Astrocyte (in vitro differentiated cells and primary cell): ENCODE data around the gene TMEM219. TPM values are rescaled to one million over a fixed set of nuclear protein-coding genes. Genes with fewer than 3 reads are reported as not detected.

Experiments
- DNase-seq: peaks from one replicate; pipeline ENCODE4 v3.0.0-alpha.2; 2010; ENCODE audit warnings: low read depth
- FAIRE-seq: peaks from 2 replicates; lab custom pipeline; 2011; peaks lifted over from hg19 to GRCh38; lab: Jason Lieb, UNC
- H2AFZ ChIP-seq: 2 replicates; pipeline ENCODE4 v1.6.0; 2012; ENCODE audit warnings: low read depth, low read length, inconsistent platforms
- H3K27ac ChIP-seq: 2 replicates; pipeline ENCODE4 v1.5.1; 2011; ENCODE audit warnings: low read depth, low read length, inconsistent platforms
- H3K27me3 ChIP-seq: 2 replicates; pipeline ENCODE4 v1.6.0; 2011; ENCODE audit warnings: low read length, inconsistent platforms; ENCODE audit not compliant: insufficient read depth
- H3K36me3 ChIP-seq: 2 replicates; pipeline ENCODE4 v1.5.1; 2011; ENCODE audit warnings: low read length, inconsistent platforms; ENCODE audit not compliant: insufficient read depth
- H3K4me1 ChIP-seq: 2 replicates; pipeline ENCODE4 v1.5.1; 2011; ENCODE audit warnings: low read length, inconsistent platforms; ENCODE audit not compliant: insufficient read depth
- H3K4me2 ChIP-seq: 2 replicates; pipeline ENCODE4 v1.6.0; 2012; ENCODE audit warnings: low read length, inconsistent platforms
- H3K4me3 ChIP-seq: 2 replicates; pipeline ENCODE4 v1.5.1; 2011; ENCODE audit warnings: low read depth, mild to moderate bottlenecking, low read length, inconsistent platforms; ENCODE audit not compliant: insufficient read depth
- H3K79me2 ChIP-seq: 2 replicates; pipeline ENCODE4 v1.6.0; 2012; ENCODE audit warnings: mild to moderate bottlenecking, low read length, inconsistent platforms; ENCODE audit not compliant: insufficient read depth
- H3K9ac ChIP-seq: 2 replicates; pipeline ENCODE4 v1.6.0; 2012; ENCODE audit warnings: mild to moderate bottlenecking, low read length, inconsistent platforms
- H3K9me3 ChIP-seq: 2 replicates; pipeline ENCODE4 v1.5.1; 2012; ENCODE audit warnings: low read depth, mild to moderate bottlenecking, low read length, inconsistent platforms; ENCODE audit not compliant: insufficient read depth
- H4K20me1 ChIP-seq: 2 replicates; pipeline ENCODE4 v1.6.0; 2012; ENCODE audit warnings: low read length, inconsistent platforms; ENCODE audit not compliant: insufficient read depth
- H3K27ac Mint-ChIP-seq: one replicate; pipeline ENCODE4 v1.8.0; 2021; ENCODE audit warnings: mild to moderate bottlenecking, mixed read lengths; ENCODE audit not compliant: unreplicated experiment
- H3K27me3 Mint-ChIP-seq: one replicate; pipeline ENCODE4 v1.8.0; 2021; ENCODE audit warnings: low read depth, mixed read lengths; ENCODE audit not compliant: unreplicated experiment
- H3K36me3 Mint-ChIP-seq: one replicate; pipeline ENCODE4 v1.8.0; 2021; ENCODE audit warnings: low read depth, mixed read lengths; ENCODE audit not compliant: unreplicated experiment
- H3K4me1 Mint-ChIP-seq: one replicate; pipeline ENCODE4 v1.8.0; 2021; ENCODE audit warnings: low read depth, mixed read lengths; ENCODE audit not compliant: unreplicated experiment
- H3K4me3 Mint-ChIP-seq: one replicate; pipeline ENCODE4 v1.8.0; 2021; ENCODE audit warnings: mild to moderate bottlenecking, moderate library complexity, mixed read lengths; ENCODE audit not compliant: unreplicated experiment
- H3K9me3 Mint-ChIP-seq: one replicate; pipeline ENCODE4 v1.8.0; 2021; ENCODE audit warnings: mild to moderate bottlenecking, mixed read lengths; ENCODE audit not compliant: unreplicated experiment
- CTCF ChIP-seq: IDR thresholded peaks from 2 replicates; pipeline ENCODE4 v1.5.1; 2011; ENCODE audit warnings: low read depth, mild to moderate bottlenecking, inconsistent platforms, low read length, moderate library complexity; ENCODE audit not compliant: insufficient read depth
- EZH2 ChIP-seq: IDR thresholded peaks from 2 replicates; pipeline ENCODE4 v1.6.1; 2012; ENCODE audit warnings: mild to moderate bottlenecking, low read length, inconsistent platforms; ENCODE audit not compliant: insufficient read depth
- total RNA-seq: library from RNA; stranded (reverse); gene quantifications from 2 replicates; pipeline ENCODE4 v1.2.1, GENCODE V29; 2021

TMEM219 gene
- total RNA-seq, 1 donor from 2014 or later = 96.6 TPM

- DNase-seq (no peak), FAIRE-seq (no peak)
- Histone ChIP-seq H3K9me3 (peaks cover 3% of the 10 kb centered on the region), H3K36me3 (peaks cover 25% of the 10 kb centered on the region), H3K4me3 (peak overlapping the region; percentile 82), H3K79me2 (peaks cover 54% of the 10 kb centered on the region), H3K4me2 (peak overlapping the region; percentile 95), H2AFZ (no peak overlapping the region), H4K20me1 (peaks cover 57% of the 10 kb centered on the region), H3K9ac (peak overlapping the region; percentile 92), H3K27me3 (no peaks in the 10 kb centered on the region), H3K27ac (no peak overlapping the region), H3K4me1 (peaks cover 23% of the 10 kb centered on the region)
- TF ChIP-seq CTCF (no peak), EZH2 (no peak)
- H3K4me1 Mint-ChIP-seq = peaks cover 17% of the 10 kb centered on the region
- peak overlapping the region; percentile 69 for H3K27ac Mint-ChIP-seq
- H3K9me3 Mint-ChIP-seq = peaks cover 3% of the 10 kb centered on the region
- H3K4me3 Mint-ChIP-seq = peak overlapping the region; percentile 88
- no peaks in the 10 kb centered on the region for H3K27me3 Mint-ChIP-seq
- H3K36me3 Mint-ChIP-seq = peaks cover 35% of the 10 kb centered on the region
These were observed 13.3 kb downstream of the TMEM219 start for GRCh38 chr16:29975134-29975538.

- no peak overlapping the region for H3K27ac ChIP-seq
- TF ChIP-seq CTCF (no peak), EZH2 (no peak)
- no peaks in the 10 kb centered on the region for H3K27me3 ChIP-seq
- H3K36me3 Mint-ChIP-seq = peaks cover 37% of the 10 kb centered on the region
- DNase-seq (no peak), FAIRE-seq (no peak)
- H3K4me1 Mint-ChIP-seq = peaks cover 17% of the 10 kb centered on the region
- H4K20me1 ChIP-seq = peaks cover 61% of the 10 kb centered on the region
- peak overlapping the region; percentile 88 for H3K4me3 Mint-ChIP-seq
- H3K27ac Mint-ChIP-seq = peak overlapping the region; percentile 27
- peak overlapping the region; percentile 95 for H3K4me2 ChIP-seq
- peaks cover 23% of the 10 kb centered on the region for H3K4me1 ChIP-seq
- peak overlapping the region; percentile 92 for H3K9ac ChIP-seq
- peak overlapping the region; percentile 82 for H3K4me3 ChIP-seq
- peaks cover 3% of the 10 kb centered on the region for H3K9me3 Mint-ChIP-seq
- peaks cover 33% of the 10 kb centered on the region for H3K36me3 ChIP-seq
- no peaks in the 10 kb centered on the region for H3K27me3 Mint-ChIP-seq
- no peak overlapping the region for H2AFZ ChIP-seq
- peaks cover 3% of the 10 kb centered on the region for H3K9me3 ChIP-seq
- H3K79me2 ChIP-seq = peaks cover 57% of the 10 kb centered on the region
These were observed 14.1 kb downstream of the TMEM219 start for GRCh38 chr16:29975811-29976511.
